Ishikawa (cell line): ENCODE measurements around the gene MRTFB.

Experiments used
- EGR1 ChIP-seq: IDR thresholded peaks from 2 replicates; pipeline ENCODE4 v1.6.1; 2012
- EP300 ChIP-seq: IDR thresholded peaks from 2 replicates; pipeline ENCODE4 v1.6.1; 2012; ENCODE audit warnings: borderline replicate concordance
- TAF1 ChIP-seq: IDR thresholded peaks from 2 replicates; pipeline ENCODE4 v1.6.1; 2012; ENCODE audit warnings: low read depth, mild to moderate bottlenecking

- TF ChIP-seq EP300 (no peak), EGR1 (no peak), TAF1 (no peak)
Observed at GRCh38 chr16:14069818-14070217, 1.3 kb upstream of the MRTFB start.
